Stimulated activated naive B cell treated with anti-CD40 and anti-IgM and Interleukin-4, amounts not matched to agents 10 μg/mL and 1 μg/mL and 100 μg/mL, for 72 hours (primary cell): ENCODE results near the gene KIF18B.

Source experiments
- ATAC-seq, 2 donors: fragments of 150-1000 bp; cut with Tn5 transposase; replicated peaks; 2 replicates each; pipeline ENCODE4 v1.10.0; 2021; ENCODE audit warnings: moderate library complexity in 1 of 2
- DNase-seq: peaks from one replicate; pipeline ENCODE4 v3.0.0; 2021
- H3K27ac Mint-ChIP-seq: one replicate; pipeline ENCODE4 v1.8.0; 2022; ENCODE audit warnings: mild to moderate bottlenecking, mixed read lengths
- H3K27me3 Mint-ChIP-seq, 2 donors: one replicate each; pipeline ENCODE4 v1.8.0; 2022; ENCODE audit warnings: mixed read lengths in 2 of 2
- H3K36me3 Mint-ChIP-seq, 2 donors: one replicate each; pipeline ENCODE4 v1.8.0; 2022; ENCODE audit warnings: mixed read lengths in 2 of 2, mild to moderate bottlenecking in 1 of 2
- H3K4me1 Mint-ChIP-seq, 2 donors: one replicate each; pipeline ENCODE4 v1.8.0; 2022; ENCODE audit warnings: mixed read lengths in 2 of 2, mild to moderate bottlenecking in 1 of 2
- H3K4me3 Mint-ChIP-seq, 2 donors: one replicate each; pipeline ENCODE4 v1.8.0; 2022; ENCODE audit warnings: mild to moderate bottlenecking in 2 of 2, mixed read lengths in 2 of 2, moderate library complexity in 1 of 2
- H3K9me3 Mint-ChIP-seq, 2 donors: one replicate each; pipeline ENCODE4 v1.8.0; 2022; ENCODE audit warnings: mixed read lengths in 2 of 2, mild to moderate bottlenecking in 1 of 2

KIF18B gene

GRCh38 chr17:44934745-44935105, 12.8 kb downstream of the KIF18B start:
- Mint-ChIP-seq H3K9me3 (peaks cover 0 to 2% of the 10 kb centered on the region in 2 donors), H3K4me3 (no peak overlapping the region), H3K36me3 (no peaks in the 10 kb centered on the region), H3K27me3 (no peaks in the 10 kb centered on the region), H3K27ac (no peak overlapping the region), H3K4me1 (no peaks in the 10 kb centered on the region)
- DNase-seq (no peak), ATAC-seq (no peak)

- Mint-ChIP-seq H3K27ac (peak overlapping the region; percentile 25), H3K4me1 (no peaks in the 10 kb centered on the region), H3K36me3 (no peaks in the 10 kb centered on the region), H3K4me3 (no peak overlapping the region), H3K27me3 (no peaks in the 10 kb centered on the region), H3K9me3 (peaks cover 0 to 2% of the 10 kb centered on the region in 2 donors)
- no peak for ATAC-seq
- DNase-seq: no peak
Measured at GRCh38 chr17:44933824-44934744, 13.5 kb downstream of the KIF18B start.

GRCh38 chr17:44932787-44933097, 14.8 kb downstream of the KIF18B start:
- DNase-seq (no peak), ATAC-seq (no peak)
- Mint-ChIP-seq H3K4me3 (no peak overlapping the region), H3K4me1 (no peaks in the 10 kb centered on the region), H3K9me3 (no peaks in the 10 kb centered on the region), H3K27ac (no peak overlapping the region), H3K36me3 (no peaks in the 10 kb centered on the region), H3K27me3 (no peaks in the 10 kb centered on the region)

GRCh38 chr17:44932096-44932786, 15.3 kb downstream of the KIF18B start:
- DNase-seq: no peak
- Mint-ChIP-seq H3K9me3 (no peaks in the 10 kb centered on the region), H3K27me3 (no peaks in the 10 kb centered on the region), H3K4me1 (no peaks in the 10 kb centered on the region), H3K36me3 (no peaks in the 10 kb centered on the region), H3K27ac (no peak overlapping the region), H3K4me3 (no peak overlapping the region)
- no peak for ATAC-seq

GRCh38 chr17:44931376-44931775, 16.2 kb downstream of the KIF18B start:
- Mint-ChIP-seq H3K9me3 (no peaks in the 10 kb centered on the region), H3K27me3 (no peaks in the 10 kb centered on the region), H3K36me3 (no peaks in the 10 kb centered on the region), H3K27ac (peak overlapping the region; percentile 14), H3K4me1 (no peaks in the 10 kb centered on the region), H3K4me3 (no peak overlapping the region)
- no peak for DNase-seq
- ATAC-seq: no peak

GRCh38 chr17:44930667-44931066, 16.9 kb downstream of the KIF18B start:
- DNase-seq (no peak), ATAC-seq (no peak)
- Mint-ChIP-seq H3K27me3 (no peaks in the 10 kb centered on the region), H3K36me3 (no peaks in the 10 kb centered on the region), H3K27ac (no peak overlapping the region), H3K4me1 (no peaks in the 10 kb centered on the region), H3K4me3 (no peak overlapping the region), H3K9me3 (no peaks in the 10 kb centered on the region)

- DNase-seq (no peak), ATAC-seq (no peak)
- H3K4me1 Mint-ChIP-seq: no peaks in the 10 kb centered on the region
- H3K27ac Mint-ChIP-seq: no peak overlapping the region
- H3K4me3 Mint-ChIP-seq: no peak overlapping the region
- no peaks in the 10 kb centered on the region for H3K27me3 Mint-ChIP-seq
- H3K36me3 Mint-ChIP-seq: no peaks in the 10 kb centered on the region
- no peaks in the 10 kb centered on the region for H3K9me3 Mint-ChIP-seq
Measured at GRCh38 chr17:44928950-44929720, 18.4 kb downstream of the KIF18B start.

- Mint-ChIP-seq H3K27ac (no peak overlapping the region), H3K36me3 (no peaks in the 10 kb centered on the region), H3K27me3 (no peaks in the 10 kb centered on the region), H3K4me3 (no peak overlapping the region), H3K4me1 (no peaks in the 10 kb centered on the region), H3K9me3 (no peaks in the 10 kb centered on the region)
- ATAC-seq (no peak), DNase-seq (no peak)
Measured at GRCh38 chr17:44928136-44928535, 19.4 kb downstream of the KIF18B start.

GRCh38 chr17:44927696-44928095, 19.9 kb downstream of the KIF18B start:
- no peaks in the 10 kb centered on the region for H3K4me1 Mint-ChIP-seq
- no peaks in the 10 kb centered on the region for H3K9me3 Mint-ChIP-seq
- DNase-seq (no peak), ATAC-seq (no peak)
- H3K36me3 Mint-ChIP-seq: no peaks in the 10 kb centered on the region
- H3K27ac Mint-ChIP-seq: no peak overlapping the region
- H3K27me3 Mint-ChIP-seq: peaks cover 0 to 3% of the 10 kb centered on the region in 2 donors
- no peak overlapping the region for H3K4me3 Mint-ChIP-seq

GRCh38 chr17:44926821-44927525, 20.6 kb downstream of the KIF18B start:
- DNase-seq (no peak), ATAC-seq (no peak)
- Mint-ChIP-seq H3K36me3 (no peaks in the 10 kb centered on the region), H3K4me3 (no peak overlapping the region), H3K9me3 (no peaks in the 10 kb centered on the region), H3K27ac (no peak overlapping the region), H3K27me3 (peaks cover 6 to 10% of the 10 kb centered on the region in 2 donors), H3K4me1 (no peaks in the 10 kb centered on the region)

- DNase-seq (no peak), ATAC-seq (no peak)
- Mint-ChIP-seq H3K9me3 (no peaks in the 10 kb centered on the region), H3K4me1 (peaks cover under 1 to 3% of the 10 kb centered on the region in 2 donors), H3K27me3 (peaks cover 12 to 18% of the 10 kb centered on the region in 2 donors), H3K36me3 (no peaks in the 10 kb centered on the region), H3K27ac (no peak overlapping the region), H3K4me3 (no peak overlapping the region)
Measured at GRCh38 chr17:44925731-44926697, 21.6 kb downstream of the KIF18B start.

GRCh38 chr17:44924107-44924544, 23.4 kb downstream of the KIF18B start:
- DNase-seq (no peak), ATAC-seq (no peak)
- Mint-ChIP-seq H3K36me3 (no peaks in the 10 kb centered on the region), H3K27ac (no peak overlapping the region), H3K4me1 (peaks cover 16 to 17% of the 10 kb centered on the region in 2 donors), H3K27me3 (peaks cover 15 to 27% of the 10 kb centered on the region in 2 donors), H3K4me3 (no peak overlapping the region), H3K9me3 (no peaks in the 10 kb centered on the region)

GRCh38 chr17:44922746-44923470, 24.7 kb downstream of the KIF18B start:
- H3K36me3 Mint-ChIP-seq: no peaks in the 10 kb centered on the region

More at GRCh38 chr17:44922746-44923470, 24.7 kb downstream of the KIF18B start:
- no peaks in the 10 kb centered on the region for H3K9me3 Mint-ChIP-seq
- H3K4me1 Mint-ChIP-seq: peaks cover 16 to 17% of the 10 kb centered on the region in 2 donors
- no peak overlapping the region for H3K27ac Mint-ChIP-seq
- DNase-seq (no peak), ATAC-seq (no peak)
- H3K4me3 Mint-ChIP-seq: no peak overlapping the region
- peaks cover 15 to 27% of the 10 kb centered on the region in 2 donors for H3K27me3 Mint-ChIP-seq
